SIG-M5 (cell line): ENCODE measurements around the gene PHC2.

Experiments
- DNase-seq: peaks from one replicate; lab custom pipeline; 2025; lab: John Stamatoyannopoulos, UW

The PHC2 gene

DNA sequence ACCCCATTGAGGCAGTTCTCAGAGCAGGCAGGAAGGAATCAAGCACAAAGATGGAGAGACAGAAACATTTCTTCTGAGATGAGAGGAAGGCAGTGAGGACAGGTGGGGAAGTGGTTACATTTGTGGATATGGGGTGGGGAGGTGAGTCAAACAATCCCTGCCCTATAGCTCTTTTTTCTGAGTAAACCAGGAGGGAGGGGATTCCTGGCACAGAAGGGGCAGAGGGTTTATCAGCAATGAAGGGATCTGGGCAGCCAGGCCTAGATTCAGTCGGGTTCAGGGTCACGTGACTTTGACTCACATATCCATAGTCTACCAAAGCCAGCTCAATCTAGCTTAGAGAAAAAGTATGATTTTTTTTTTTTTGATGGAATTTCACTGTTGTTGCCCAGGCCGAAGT lies 15.7 kb upstream of the PHC2 start:
- no peak for DNase-seq

DNA sequence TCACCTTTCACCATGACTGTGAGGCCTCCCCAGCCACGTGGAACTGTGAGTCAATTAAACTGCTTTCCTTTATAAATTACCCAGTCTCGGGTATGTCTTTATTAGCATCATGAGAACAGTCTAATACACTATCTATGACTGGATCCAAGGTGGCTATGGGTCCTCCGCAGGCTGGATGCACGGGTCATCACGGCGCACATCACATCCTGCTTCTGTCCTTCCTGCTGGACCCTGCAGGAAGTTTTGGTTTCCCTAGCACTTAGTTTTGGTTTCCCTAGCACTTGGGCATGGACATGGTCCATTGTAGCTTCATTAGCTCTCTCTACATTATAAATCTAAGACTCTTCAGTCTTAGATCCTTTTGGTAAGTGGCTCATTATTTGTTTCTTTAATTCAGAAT lies 14.2 kb upstream of the PHC2 start:
- no peak for DNase-seq

DNA sequence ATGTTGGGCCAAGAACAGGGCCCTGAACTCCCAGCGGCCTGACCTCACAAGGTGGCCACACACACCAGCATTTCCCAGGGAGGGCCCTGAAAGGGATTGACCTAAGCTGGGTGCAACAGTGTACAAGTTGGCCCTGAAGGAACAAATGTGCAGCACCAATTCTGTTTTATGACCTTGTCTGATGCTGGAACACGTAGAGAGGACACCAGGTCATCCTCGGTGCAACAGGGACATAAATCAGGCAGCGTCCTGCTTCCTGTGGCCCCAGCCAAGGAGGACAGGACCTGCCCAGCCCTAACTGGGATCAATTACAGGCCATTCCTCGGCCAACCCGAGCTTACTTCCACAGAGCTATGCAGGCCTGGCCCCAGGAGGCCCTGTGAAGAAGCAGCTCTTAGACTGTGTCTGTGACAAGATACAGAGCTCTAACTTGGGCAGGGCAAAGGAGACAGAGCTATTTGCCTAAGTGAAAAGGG lies 12.8 kb upstream of the PHC2 start:
- no peak for DNase-seq

DNA sequence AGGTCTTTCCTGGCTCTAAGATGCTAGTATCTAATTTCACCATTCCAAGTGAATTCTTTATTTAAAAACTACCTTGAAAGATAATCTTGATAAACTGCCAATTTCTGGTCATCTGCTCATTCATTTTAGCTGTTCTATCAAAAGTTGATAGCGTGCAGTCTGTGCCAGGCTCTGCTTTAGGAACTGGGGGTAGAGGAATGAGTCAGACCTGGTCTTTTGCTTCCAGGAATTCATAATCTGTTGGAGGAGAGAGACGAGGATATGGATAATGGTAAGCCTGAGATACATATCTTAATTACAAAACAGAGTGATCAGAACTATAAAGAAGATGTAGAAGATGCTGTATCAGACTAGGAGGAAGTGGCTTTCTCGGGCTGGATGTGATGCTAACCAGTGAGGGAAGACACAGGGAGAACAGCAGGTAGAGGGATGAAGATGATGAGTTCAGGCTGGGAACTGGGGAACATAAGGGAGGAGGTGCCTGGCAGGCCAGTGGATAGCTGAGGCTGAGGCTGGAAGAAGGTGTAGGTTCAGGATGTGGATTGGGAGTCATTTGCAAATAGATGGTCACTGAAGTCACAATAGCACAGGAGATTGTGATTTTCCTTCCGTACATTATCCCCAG lies 12.3 kb upstream of the PHC2 start:
- no peak for DNase-seq

DNA sequence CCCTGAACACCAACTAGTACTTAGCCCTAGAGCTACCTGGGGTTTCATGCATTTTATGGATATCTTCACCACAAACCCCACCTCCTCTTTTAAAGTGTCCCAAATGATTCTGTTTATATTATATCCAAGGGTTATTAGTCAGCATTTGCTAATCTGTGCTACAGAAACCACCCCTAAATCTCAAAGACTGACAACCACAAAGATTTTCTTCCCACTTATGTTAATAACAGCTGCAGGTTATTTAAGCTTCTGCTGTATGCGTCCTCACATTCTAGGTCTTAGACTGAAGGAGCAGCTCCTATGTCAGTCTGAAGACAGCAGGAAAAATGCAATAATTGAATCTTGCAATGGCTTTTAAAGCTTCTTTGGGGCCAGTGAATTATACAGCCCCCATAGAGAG lies 11.2 kb upstream of the PHC2 start:
- no peak for DNase-seq

DNA sequence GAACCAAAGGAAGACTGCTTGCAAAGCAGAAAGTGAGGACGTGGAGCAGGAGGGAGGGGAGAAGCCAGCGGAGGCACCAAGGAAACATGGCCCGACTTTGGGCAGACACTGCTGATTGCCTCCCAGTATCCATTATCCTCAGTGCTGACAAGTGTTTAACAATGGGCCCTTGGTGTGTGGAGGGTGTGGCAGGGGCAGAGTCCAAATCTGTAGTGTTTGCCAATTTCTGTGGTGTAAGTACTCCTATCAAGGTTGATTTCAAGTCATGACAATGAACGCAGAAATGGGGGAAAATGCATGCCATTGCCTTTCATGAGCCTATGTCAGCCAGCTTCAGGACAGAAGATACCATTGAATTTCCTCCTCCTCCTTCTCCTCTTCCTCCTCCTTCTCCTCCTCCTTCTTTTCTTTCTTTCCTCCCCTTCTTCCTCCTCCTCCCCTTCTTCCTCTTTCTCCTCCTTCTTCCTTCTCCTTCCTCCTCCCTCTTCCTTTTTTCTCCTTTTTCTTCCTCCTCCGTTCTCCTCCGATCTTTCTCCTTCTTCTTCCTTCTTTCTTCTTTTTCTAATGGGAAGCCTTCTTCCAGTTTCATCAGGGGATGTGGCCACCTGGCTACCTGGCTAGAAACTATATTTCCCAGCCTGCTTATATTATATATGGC lies 10.3 kb upstream of the PHC2 start:
- DNase-seq = no peak

DNA sequence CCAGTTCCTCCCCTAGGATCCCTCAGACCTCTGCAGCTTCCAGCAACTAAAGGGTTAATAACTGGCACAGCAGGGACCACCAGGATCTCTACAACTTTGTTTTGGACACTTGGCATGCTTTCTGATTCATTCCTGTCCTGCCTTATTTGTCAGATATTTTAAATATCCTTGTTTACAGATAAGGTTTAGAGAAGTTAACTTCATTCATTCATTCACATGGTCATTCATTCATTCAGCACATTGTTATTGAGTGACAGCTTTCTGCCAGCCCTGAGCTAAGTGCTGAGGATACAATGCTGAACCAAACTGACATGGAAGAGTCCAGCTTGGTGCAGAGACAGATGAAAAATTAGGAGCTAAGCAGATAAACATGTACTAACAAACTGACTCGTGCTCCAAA lies 8.8 kb upstream of the PHC2 start:
- DNase-seq = no peak

DNA sequence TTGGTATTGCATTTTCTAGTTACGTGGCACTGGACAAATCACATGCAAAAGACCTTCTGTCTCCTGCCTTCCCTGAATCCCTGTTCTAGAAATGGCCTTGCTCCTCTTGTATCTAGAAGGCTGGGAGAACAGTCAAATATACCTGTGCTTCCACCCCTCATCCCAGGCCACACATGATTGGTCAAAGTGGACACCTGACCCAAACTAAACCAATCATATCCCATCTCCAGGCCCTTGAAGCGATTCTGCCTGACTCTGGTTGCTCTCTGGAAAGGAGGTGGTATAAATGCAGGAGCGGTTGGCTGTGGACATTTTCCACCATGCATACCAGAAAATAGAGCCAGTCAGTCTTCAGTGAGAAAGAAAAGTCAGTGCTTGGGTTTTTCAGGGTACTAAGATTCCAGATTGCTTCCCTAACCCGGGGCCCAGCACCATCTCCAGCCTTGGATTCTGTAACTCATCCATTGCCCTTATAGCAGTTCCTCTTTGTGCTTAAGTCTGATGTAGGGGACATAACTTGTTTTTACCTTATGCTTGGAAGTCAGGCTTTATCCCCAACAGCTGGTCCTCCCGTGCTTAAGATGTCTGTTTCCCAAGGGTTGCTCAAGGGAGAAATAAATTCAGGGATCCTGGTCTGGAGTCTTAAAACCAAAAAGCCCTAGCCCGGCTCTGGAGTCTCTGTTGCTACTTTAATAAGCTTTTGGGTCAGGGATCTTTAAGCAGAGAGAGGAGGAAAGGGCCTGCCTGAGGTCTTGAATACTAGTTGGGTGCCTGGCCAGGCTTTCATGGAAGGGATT lies 7.7 kb upstream of the PHC2 start:
- DNase-seq = no peak

DNA sequence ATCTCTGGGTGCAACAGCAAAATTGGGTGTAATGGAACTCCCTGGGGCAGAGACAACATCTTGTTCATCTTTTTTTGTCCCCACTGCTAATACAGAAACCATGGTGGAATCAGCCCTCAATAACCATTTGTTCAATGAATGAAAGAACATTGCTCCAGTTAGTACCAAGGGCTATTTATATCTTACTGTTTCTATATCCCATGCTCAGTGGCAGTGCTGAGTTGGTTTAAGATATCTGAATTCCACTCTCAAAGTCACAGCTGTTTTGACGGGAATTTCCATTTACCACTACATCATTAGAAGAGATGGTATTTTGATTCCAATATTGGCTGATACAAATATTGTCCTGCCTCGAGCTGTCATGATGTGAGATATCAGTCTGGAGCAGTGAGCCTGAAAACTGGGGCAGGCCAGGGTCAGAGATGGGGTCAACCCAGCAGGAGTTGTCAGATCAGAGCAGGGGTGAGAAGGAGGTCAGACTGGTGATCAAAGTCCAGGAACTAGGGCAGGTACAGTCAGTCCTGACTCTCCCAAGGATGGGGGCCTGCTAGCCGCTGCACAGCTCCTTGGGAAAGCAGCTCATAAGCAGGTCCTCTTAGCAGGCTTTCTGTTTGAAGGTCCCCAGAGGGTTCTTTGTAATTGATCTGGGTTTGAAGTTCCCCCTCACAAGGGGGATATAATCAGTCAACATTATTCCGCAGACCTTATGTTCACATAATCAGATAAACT lies 5.8 kb upstream of the PHC2 start:
- DNase-seq = no peak

DNA sequence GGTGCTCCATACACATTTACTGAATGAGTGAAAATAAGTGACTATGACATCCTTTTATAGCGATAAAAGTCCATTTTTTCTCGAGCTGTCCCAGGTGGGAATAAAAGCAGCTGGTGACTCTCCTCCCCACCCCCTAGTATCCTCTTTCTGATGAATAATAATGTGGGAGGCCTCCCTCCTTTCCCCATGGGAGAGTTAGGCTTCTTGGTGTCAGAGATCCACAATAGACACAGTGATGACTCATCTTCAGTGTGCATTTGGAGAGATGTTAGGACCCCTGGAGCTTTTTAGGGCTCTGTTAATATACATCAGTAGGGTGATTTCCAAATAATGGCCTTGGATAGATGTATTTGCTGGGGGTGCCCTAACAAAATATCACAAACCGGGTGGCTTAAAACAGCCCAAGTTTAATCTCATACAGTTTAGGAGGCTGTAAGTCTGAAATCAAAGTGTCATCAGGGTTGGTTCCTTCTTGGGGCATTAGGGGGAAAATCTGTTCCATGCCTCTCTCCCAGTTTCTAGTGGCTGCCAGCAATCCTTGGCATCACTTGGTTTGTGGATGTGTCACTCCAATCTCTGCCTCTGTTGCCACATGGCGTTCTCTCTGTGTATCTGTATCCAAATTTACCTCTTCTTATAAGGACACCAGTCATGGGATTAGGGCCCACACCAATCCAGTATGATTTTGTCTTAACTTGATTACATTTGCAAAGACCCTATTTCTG lies 4.4 kb upstream of the PHC2 start:
- no peak for DNase-seq

DNA sequence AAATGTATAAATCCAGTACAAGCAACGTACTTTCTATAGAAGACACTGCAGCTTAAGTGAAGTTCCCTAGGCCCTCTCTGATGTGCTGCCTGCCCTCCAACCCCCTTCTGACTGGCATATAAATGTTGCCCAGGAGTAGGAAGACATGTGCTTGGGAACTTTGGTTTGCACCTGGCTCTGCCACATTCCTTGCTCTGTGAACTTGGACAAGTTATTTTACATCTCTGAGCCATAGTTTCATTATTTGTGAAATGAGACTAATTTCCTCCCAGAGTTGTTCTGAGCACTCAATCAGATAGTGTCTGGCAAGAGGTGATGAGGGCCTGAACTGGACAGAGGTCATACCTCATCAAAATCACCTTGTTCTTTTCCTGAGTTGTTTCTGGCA lies 3.5 kb upstream of the PHC2 start:
- no peak for DNase-seq

DNA sequence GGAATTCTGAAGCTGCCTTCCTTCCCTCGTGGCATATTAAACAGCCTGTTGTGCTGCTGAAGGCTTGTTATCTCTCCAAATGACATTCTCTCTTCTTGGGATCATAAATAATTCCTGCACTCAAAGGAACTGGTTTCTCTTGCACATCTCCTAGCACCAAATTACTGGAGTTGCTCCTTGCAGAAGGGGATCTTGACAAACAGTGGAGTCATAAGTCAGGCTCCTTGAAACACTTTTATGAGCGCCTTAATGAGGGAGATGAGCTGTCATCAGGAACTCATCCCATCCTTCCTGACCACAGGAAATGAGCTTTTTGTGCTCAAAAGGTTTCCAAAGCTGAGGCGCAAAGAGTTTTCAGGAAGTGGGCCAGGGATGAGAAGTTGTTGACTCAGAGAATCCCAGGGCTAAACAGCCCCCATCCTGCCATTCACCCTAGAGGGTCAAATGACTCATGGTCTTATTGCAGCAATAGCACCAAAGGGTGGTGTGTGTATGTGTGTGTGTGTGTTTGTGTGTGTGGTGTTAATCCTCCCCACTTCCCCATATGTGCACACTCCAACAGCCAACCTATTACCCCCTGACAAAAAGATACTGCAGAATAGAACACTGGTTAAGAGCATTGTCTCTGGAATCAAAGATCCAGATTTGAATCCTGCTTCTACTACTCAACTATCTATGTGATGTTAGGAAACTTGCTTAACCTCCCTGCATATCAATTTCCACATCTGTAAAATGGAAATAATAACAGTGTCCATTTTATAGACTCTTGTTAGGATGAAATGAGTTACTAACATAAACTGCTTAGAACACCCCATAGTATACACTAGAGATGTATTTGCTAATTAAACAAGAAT lies 2.8 kb upstream of the PHC2 start:
- peak; percentile 67 for DNase-seq

DNA sequence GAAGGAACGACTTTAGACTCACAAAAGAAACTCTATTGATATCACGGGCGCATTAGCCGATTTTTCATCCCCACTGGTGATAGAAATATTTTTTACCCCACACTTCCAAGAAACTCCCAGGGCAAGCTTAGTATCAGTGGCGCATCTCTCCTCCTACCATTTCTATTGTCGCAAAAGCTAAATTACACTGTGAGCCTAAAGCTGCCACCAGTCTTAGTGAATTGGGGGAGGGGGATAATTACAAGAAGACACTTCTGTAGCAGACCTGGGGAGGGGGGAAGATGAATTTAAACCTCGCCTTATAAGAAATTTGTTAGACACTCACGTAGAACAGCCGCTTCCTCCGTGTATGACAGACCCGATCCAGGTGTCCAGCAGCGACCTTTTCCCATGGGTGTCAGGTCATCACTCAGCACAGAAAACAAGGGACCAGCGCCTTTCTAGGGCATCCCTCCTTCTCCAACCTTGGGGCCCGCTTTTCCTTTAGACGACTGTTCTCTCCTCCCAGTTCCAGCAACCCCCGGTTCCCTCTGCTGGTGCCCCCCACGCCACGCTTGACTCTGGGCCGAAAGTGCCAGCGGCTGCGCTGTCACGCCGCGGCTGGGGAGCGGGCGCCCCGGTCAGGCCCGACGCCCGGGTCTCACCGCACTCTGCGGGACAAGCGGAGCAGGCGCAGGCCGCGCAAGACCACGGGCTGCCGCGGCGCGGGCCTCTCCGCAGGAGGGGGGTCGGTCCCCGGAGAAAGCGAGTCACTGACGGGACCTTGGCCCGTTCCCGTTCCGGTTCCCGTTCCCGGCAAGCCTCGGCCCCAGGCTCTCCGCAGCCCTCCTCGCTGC lies 821 bp downstream of the PHC2 start:
- no peak for DNase-seq

DNA sequence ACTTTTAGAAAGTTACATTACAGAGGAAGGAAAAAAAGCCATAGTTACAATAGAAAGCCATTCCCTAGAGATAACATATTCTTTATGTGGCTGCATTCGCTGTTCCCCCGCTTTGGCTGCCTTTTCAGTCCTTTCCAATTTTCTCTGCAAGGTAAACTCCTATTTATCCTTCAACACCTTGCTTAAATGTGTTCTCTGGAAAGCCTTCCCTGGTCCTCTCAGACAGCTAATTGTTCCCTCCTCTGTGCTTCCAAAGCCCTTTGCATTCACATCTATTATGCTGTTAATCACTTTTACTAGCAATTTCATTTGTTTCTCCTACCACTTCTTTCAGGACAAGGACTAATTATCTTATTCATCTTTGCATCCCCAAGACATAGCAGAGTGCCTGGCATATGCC lies 1.6 kb downstream of the PHC2 start:
- DNase-seq = no peak

DNA sequence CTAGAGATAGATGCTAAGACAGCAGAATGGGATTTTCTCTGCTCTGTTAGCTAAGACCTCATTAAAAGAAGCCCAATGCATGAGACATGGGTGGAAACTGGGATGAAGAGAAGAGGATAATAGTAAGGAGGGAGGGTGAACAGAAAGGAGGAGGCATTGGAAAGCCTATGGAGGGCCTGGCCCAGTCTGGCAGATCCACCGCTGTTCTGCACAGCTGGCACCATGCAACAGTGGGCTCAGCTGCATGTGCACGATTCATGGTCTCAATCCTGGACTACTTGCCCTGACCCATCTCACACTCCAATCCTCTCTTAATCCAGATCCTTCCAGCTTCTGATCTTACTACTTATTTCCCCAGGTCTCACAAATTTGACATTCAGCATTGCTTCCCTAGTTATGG lies 2.2 kb downstream of the PHC2 start:
- no peak for DNase-seq

DNA sequence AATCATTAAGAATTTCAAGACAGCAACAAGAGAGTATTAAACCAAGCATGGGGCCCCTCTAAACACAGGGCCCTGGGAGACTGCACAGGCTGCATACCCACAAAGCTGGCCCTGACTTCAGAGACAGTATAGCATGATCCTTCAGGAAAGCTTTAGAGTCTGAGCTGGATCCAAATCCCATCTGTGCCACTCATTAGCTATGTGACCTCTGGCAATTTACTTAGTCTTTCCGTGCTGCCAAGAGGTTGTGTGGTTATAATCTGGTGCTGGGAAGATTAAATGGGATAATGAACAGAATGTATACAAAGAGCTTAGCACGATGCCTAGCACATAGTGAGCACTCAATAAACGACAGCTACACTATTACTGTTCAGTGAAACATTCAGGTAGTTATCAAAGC lies 4.0 kb downstream of the PHC2 start:
- DNase-seq = no peak

DNA sequence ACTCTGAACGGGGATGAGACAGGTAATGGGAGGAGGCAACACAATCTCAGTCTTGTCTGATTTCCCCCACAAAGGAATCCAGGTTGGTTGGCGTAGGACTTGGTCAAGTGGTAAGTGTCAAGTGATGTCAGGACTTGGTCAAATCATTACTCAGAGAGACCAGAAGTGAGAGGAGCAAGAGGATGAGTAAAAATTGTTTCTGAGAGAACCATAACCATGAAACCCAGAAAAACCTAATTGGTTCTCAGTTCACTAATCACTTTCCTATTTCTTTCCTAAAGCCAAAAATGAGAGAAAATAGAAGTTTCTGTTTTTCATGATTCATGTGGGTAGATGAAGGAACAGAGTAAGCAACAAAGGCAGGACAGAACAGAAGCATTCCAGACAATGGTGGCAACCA lies 5.0 kb downstream of the PHC2 start:
- DNase-seq = no peak

DNA sequence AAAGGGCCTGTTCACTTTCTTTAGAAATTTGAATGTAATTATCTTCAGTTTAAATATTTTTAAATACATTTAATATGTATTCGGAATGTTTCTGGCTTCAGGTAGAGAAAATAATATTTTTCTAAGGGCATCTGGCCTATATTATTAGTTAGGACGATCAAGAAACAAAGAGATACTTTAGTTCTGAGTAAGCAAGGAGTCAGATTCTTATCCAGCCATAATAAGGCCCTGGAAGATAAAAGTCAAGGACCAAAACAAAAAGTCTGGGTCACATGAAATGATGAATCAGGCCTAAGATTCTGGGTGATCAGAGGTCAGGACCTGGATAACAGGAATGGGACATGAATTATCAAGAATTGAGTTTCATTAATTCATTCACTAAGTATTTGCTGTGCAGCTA lies 6.3 kb downstream of the PHC2 start:
- no peak for DNase-seq

DNA sequence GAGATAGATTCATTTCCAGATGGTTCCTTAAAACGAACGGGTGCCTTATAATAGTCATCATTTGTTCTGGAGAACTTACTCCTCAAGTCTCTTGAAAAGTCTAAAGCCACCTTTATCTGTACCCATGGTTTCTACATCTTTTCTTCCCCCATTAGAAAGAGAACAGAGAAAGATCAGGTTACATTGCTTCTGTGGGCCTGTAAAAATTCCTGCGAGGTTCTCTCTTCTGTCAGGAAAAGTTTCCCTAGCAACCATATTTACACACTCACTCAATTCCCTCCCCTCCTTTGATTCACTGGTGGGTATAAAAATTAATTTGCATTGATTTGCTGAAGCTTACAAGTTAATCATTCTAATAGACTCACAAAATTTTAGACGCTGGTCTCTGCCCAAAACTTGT lies 6.7 kb downstream of the PHC2 start:
- DNase-seq = no peak
